Erythroblast (primary cell): ENCODE measurements around the gene SGCA.

ENCODE experiments used
- DNase-seq, 2 experiments: peaks; one replicate each; lab custom pipeline; 2025; lab: John Stamatoyannopoulos, UW
- GATA1 ChIP-seq: IDR thresholded peaks from 2 replicates; pipeline ENCODE4 v1.6.1; 2011; ENCODE audit warnings: low read depth, mild to moderate bottlenecking, control low read depth, low read length, moderate library complexity
- POLR2A ChIP-seq: IDR thresholded peaks from 2 replicates; pipeline ENCODE4 v1.6.1; 2011; ENCODE audit warnings: mild to moderate bottlenecking, low read length

The SGCA gene

DNA sequence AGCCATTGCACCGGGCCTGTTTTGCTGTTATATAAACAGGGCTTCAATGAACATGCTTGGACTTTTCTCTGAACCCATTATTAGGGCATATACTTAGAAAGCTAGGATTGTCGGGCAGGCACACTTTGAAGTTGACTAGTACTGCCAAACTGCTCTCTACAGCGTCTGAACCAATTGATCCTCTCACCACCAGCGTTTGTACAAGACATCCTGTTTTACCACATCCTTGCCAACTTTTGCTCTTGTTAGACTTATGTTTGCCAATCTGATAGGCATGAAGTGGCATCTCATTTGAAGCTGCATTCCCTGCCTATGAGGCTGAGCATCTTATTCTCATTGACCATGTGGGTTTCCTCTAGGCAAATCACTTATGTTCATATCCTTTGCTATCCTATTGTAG is 7.9 kb upstream of the SGCA start:
- no peak for TF ChIP-seq POLR2A
- TF ChIP-seq GATA1, result no peak
- DNase-seq, result no peak

DNA sequence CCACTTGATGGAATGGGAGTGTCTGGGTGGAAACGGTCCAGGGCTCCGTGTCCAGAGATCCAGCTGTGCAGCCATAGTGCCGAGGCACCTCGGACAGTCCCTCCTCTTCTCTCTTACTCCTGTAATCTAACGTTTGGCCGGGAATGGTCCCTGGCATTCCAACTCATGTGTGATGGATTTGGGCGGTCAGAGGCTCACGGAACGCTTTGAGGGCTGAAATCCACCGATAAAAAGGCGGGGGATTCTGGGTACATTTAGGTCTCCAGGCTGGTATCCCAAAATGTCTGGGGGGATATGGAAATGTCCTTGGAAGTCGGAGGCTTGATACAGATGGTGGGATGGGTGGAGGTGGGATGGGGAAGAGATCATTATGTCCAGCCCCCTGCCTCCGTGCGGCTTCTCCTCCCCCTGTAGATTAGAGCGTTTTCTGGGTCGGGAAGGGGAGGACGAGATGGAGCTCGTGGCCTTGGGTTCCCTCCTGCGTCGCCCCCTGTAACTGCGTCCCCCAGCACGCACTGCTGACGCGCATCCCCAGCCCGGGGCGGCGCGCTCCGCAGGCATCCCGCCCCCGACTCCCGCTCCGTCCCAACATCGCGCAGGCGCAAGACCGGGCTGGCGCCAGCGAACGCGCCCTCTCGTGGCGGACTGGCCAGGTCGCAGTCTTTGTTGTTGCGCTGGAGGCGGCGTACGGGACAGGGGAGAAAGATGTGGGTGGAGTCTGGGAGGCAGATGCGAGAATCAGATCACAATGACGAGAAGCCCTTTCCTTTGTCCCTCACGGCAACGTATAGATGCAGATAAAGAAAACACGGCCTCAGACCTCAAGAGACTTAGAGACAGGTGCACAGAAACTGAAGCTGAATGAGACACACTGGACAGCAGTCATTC is 4.5 kb upstream of the SGCA start:
- peak; percentile 88 to 92 for DNase-seq
- TF ChIP-seq POLR2A (no peak), GATA1 (no peak)

DNA sequence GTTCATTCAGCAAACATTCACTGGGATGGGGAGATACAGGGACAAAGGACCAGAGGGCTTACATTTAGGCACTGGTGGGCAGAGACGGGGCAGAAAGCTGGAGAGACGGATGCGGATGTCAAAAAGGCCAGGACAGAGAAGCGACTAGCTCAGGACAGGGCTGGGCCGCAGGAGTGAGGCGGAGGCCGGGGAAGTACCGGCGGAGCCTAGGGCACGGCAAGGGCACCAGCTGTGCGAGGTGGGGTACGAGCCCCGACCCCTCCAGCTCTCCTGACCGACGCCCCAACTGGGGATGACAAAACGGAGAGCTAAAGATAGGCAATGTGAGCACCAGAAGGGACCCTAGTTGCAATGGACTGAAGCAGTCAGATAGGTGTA is 3.9 kb upstream of the SGCA start:
- no peak for TF ChIP-seq POLR2A
- no peak for TF ChIP-seq GATA1
- no peak for DNase-seq

DNA sequence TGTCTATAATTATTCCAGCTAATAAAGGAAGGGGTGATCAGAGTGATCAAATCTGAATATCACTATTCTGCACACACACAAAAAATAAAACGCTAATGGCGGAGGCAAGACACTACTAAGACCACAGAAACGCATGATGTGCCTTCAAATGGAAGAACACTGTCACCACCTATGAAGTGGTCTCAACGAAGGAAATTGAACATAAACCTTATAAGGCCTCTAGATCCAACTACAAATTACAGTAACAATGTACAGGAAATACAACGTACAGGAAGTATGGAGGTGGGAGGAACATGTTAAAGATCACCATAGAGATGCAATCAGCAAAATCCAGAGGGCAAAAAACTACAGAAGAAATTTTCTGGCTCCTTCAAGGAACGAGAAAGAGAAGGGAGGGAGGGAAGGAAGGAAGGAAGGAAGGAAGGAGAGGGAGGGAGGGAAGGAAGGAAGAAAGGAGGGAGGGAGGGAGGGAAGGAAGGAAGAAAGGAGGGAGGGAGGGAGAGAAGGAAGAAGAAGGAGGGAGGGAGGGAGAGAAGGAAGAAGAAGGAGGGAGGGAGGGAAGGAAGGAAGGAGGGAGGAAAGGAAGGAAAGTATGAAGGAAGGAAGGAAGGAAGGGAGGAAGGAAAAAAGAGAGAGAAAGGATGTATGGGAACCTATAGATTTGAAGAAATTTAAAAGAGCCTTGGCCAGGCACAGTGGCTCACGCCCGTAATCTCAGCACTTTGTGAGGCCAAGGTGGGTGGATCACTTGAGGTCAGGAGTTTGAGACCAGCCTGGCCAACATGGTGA is 3.1 kb upstream of the SGCA start:
- no peak for TF ChIP-seq POLR2A
- TF ChIP-seq GATA1, result no peak

DNA sequence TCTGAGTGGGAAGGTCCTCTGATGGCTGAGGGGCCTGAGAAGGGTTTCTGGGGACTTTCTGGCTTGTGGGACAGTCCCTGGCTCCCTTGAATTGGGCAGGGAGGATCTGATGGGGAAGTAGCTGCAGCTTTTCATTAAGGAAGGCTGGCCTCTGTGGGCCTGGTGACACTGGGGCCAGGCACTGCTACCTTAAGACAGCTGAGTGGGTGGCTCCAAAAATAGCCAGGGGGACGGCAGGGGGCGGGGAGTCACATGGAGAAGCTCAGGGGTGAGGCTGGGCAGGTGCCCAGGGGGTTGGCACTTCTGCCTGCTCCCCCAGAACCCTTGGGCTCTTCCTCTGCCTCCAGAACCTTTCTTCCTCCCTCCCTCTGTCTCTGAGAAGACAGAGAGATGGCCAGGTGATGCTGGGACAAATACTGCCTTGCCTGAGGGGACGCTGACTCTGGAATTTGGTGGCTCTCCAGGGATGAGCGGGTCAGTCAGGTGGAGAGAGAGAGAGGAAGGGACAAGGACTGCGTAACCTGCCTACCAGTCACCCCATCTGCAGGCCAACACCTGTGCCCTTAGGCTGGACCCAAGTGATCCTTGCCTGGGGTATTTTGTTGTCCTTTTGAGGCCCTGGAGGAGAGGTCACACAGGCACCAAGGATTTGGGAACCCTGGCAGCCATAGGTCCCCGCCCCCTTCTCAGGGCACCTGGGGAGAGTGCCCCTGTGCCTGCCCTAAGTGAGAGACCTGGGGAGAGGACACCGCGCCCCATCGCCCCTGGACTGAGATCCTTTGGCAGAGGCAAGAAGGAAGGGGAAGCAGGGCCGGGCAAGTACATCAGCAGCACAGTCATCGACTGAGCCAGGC is 1.7 kb upstream of the SGCA start:
- TF ChIP-seq POLR2A (no peak), GATA1 (no peak)
- DNase-seq, result no peak

More for the DNA sequence above, 3.1 kb upstream of the SGCA start:
- DNase-seq, result no peak

DNA sequence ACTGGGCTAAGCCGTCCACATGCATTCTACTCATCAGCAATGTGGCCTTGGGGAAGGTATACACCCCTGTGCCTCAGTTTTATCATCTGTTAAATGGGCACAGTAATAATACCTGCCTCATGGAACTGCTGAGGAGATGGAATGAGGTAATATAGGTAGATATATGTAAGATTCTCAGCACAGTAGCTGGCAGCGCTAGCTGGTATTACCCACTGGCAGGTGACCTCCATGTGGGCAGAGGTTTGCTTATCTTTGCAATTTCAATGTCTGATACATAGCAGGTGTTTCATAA is 1.2 kb upstream of the SGCA start:
- no peak for TF ChIP-seq GATA1
- no peak for TF ChIP-seq POLR2A
- no peak for DNase-seq

DNA sequence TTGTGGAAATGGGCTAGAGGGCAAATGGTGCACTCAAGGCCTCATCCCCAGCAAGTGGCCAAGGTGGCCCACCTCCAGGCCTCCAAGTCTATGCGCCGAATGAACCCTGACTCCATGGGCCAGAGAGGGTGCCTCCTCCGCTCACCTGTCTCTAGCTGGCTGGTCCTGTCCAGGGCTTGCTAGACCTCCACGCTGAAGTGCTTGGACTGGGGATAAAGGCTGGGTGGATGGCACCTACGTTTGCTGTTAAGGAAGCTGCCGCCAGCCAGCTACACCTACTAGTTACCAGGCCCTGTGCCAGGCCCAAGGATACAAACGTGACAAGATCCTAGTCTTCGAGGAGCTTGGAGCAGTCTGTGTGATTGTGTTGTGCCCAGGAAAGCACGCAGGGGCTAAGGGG is 739 bp upstream of the SGCA start:
- TF ChIP-seq GATA1 (no peak), POLR2A (no peak)
- DNase-seq, result no peak

DNA sequence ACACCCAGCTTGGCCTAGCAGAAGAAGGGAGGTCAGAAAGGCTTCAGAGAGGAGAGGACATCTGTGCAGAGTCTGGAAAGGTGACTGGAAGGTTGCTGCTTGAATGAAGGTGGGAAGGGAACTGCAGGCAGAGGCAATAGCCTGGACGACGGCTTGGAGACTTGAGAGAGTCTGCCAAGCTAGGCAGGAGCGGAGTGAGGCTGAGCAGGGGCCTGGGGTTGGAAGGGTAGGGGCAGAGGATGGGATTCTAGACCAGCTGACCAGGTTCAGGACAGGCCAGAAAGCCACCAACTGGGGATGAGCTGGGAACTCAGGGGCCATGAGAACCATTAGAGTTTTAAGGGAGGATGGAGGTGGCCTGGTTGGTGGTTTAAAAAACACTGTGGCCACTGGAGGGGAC is 339 bp upstream of the SGCA start:
- DNase-seq, result no peak
- TF ChIP-seq POLR2A, result no peak

DNA sequence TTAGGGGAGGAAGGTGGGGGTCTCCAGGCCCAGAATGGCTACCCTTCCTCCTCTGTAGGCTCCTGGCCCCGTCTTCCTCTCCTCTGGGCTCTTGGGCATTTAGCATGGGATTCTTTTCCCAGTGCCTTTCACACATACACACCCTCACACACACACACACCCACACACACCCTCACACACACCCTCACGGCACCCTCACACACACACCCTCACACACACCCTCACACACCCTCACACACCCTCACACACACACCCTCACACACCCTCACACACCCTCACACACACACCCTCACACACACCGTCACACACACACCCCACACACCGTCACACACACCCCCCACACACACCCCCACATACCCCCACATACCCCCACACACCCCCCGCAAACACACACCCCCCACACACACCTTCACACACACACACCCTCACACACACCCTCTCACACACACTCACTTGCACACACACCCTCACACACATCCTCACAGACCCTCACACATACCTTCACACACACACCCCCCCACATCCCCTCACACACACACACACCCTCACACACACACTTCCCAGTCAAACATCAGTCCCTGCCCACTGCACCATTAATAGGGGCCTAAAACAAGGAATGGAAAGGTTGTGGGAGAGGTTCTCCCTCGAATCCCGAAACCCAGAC is 845 bp downstream of the SGCA start:
- TF ChIP-seq GATA1, result no peak
- no peak for TF ChIP-seq POLR2A
- DNase-seq, result no peak

DNA sequence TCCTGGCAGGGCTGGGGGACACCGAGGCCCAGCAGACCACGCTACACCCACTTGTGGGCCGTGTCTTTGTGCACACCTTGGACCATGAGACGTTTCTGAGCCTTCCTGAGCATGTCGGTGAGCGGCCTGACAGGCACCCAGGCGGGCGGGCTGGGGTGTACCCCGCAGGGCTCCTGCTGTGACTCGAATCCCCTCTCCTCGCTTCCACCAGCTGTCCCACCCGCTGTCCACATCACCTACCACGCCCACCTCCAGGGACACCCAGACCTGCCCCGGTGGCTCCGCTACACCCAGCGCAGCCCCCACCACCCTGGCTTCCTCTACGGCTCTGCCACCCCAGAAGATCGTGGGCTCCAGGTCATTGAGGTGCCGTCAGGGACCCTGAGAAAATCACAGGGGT is 1.6 kb downstream of the SGCA start:
- TF ChIP-seq GATA1 (no peak), POLR2A (no peak)
- DNase-seq, result no peak

DNA sequence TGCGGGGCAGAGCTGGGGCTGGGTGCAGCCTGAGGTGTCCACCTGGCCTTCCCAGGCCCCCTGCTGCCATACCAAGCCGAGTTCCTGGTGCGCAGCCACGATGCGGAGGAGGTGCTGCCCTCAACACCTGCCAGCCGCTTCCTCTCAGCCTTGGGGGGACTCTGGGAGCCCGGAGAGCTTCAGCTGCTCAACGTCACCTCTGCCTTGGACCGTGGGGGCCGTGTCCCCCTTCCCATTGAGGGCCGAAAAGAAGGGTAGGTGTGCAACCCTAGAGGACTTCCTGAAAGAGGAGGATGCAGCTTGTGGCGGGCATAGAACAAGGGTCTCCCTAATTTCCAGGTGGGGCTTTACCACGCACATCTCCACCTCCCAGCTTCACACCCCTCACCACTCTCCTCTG is 2.5 kb downstream of the SGCA start:
- DNase-seq, result no peak
- TF ChIP-seq GATA1, result no peak
- TF ChIP-seq POLR2A, result no peak

DNA sequence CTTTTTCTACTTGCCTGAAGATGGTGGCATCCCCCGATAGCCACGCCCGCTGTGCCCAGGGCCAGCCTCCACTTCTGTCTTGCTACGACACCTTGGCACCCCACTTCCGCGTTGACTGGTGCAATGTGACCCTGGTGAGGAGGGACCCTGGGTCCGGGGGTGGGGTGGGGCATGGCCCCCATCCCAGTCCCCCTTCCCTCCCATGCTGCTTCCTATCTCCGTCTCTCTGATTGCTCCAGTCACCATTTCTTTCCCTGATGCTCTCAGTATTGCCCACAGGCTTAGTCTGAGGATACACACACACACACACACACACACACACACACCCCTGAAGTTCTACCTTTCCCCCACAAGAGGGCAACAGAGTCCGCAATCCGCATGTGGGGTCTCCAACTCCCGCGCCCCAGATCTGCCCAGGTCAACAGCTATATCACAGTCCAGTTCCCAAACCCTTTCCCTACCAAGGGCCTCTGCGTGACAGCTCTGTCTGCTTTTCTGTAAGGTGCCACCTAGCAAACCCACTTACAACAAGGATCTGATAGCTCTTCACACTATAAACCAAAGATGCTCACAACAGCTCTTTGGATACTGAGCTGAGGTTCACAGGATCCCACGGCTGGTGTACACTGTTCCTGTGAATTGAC is 3.4 kb downstream of the SGCA start:
- peak; percentile 73 to 76 for DNase-seq
- TF ChIP-seq GATA1, result no peak
- no peak for TF ChIP-seq POLR2A
